GM10266 (cell line): ENCODE measurements around the gene MAMSTR.

Source experiments
- DNase-seq: peaks from one replicate; pipeline ENCODE4 v3.0.0; 2012; ENCODE audit errors: extremely low spot score
- TF ChIP-seq, protein P1 (sequence below): IDR thresholded peaks from 2 replicates; pipeline ENCODE4 v1.5.1; 2012; ENCODE audit warnings: mild to moderate bottlenecking, low read depth; ENCODE audit not compliant: control insufficient read depth, insufficient read depth; ENCODE audit errors: missing control alignments

Gene MAMSTR

DNA sequence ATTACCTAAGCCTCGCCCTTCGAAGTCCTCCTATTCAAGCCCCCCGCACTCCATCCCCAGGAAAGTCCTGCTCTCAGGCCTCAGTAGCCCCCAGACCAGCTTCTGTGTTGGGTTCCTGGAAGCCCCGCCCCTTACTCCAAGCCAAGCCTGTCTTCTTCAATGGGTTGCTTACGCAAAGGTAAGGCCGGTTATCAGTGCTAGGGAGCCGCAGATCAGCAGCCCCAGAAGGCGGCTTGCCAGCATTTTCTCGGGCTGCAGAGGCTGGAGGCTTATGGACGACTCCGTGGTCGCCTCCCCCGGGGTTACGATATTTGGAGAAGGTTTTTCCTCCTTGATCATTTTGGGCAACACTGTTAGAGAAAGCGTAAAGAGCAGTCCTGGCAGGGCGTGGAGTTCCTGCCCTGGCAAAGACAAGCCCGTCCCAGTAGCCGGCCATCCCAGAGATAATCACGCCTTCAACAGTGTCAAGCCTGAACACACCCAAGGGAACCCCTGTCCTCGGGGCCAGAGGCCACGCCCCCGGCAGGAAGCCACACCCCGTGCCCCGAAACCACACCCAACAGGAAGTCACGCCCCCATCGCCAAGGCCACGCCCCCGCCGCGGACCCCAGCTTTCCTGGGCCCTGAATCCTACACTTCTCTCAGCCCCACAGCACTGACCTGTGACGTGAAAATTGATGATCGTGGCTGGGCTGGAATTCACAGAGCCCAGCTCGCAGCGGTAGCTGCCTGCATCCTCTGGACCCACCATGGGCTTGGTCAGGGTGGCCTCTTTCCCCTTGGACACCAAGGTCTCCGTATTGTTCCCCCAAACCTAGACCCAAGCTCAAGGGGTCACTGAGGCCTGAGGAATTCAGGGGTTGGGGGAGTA is 21.8 kb upstream of the MAMSTR start:
- DNase-seq: no peak
- TF ChIP-seq, protein P1, sequence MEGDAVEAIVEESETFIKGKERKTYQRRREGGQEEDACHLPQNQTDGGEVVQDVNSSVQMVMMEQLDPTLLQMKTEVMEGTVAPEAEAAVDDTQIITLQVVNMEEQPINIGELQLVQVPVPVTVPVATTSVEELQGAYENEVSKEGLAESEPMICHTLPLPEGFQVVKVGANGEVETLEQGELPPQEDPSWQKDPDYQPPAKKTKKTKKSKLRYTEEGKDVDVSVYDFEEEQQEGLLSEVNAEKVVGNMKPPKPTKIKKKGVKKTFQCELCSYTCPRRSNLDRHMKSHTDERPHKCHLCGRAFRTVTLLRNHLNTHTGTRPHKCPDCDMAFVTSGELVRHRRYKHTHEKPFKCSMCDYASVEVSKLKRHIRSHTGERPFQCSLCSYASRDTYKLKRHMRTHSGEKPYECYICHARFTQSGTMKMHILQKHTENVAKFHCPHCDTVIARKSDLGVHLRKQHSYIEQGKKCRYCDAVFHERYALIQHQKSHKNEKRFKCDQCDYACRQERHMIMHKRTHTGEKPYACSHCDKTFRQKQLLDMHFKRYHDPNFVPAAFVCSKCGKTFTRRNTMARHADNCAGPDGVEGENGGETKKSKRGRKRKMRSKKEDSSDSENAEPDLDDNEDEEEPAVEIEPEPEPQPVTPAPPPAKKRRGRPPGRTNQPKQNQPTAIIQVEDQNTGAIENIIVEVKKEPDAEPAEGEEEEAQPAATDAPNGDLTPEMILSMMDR: no peak

DNA sequence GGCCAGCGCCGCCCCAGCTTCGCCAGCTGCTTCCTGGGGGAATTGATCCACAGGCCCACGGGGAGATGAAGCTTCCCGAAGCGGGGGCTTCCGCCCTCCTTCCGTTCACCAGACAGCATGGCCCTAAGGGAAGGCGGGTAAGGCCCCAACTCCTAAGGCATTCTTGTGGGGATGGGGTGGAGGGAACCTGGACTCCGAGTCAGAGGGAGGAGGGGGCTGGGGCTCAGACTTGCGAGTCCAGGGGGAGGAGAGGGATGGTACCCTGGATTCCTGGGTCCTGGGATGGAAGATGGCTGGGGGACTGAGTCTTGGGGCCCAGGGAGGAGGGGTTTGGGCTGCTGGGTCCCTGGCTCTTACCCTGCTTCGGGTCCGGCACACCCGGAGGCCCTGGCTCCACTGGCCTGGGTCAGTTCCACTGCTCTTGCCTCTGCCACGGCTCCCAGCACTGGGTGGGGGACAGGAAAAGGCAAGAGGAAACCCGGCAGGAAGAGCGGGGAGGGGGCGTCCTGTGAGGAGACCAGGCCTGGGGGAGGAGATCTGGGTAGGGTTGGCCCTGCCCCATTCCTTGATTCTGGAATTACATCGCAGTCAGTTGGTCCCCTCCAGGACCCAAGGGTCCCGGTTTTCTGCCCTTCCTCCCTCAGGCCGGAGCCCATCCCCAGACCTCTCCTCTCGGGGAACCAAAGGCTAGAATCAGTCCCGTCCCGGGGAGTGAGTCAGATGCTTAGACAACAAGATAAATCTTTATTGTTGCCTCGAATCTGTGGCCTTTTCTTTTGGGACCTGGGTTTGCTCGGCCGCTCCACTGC is 20.8 kb upstream of the MAMSTR start, which contains the start of gene RASIP1:
TSS of gene RASIP1 (minus strand) at position 447 of the 809 bp plus-strand sequence. CDS start at position 119, 328 bp downstream.
- TF ChIP-seq, protein P1: no peak
- DNase-seq: no peak

DNA sequence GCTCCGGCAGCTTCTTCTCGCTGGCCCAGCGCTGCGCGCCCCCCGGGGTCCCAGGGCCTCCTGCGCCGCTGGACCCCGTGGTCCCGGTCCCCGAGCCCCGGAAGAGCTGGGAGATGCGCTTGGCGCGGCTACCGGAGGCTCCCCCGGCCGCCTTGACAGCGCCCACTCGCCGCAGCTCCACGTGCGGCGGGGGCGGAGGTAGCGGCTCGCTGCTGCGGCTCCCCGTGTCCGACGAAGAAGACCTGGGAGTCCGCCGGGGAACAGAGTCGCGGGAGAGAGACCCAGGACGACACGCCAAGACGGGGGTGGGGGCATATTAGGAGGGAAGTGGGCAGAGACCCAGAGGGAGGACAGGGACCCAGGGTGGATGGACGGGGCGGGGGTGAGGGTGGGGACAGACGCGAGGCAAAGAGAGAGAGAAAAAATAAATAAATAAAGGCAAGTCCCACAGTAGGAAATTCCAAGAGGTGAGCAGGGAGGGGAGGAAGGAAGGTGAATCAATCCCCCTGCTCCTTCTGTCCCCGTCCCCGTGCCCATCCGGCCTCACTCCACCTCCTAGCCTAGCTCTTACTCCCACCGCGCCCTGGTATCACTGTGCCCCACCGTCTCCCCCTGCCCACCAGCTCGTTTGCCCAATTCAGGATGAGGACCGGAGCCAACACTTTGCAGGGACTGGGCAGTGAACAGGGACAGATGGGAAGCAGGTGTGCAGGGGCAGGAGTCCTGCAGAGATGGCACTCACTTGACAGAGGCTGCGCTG is 20.1 kb upstream of the MAMSTR start:
- TF ChIP-seq, protein P1: no peak
- no peak for DNase-seq

DNA sequence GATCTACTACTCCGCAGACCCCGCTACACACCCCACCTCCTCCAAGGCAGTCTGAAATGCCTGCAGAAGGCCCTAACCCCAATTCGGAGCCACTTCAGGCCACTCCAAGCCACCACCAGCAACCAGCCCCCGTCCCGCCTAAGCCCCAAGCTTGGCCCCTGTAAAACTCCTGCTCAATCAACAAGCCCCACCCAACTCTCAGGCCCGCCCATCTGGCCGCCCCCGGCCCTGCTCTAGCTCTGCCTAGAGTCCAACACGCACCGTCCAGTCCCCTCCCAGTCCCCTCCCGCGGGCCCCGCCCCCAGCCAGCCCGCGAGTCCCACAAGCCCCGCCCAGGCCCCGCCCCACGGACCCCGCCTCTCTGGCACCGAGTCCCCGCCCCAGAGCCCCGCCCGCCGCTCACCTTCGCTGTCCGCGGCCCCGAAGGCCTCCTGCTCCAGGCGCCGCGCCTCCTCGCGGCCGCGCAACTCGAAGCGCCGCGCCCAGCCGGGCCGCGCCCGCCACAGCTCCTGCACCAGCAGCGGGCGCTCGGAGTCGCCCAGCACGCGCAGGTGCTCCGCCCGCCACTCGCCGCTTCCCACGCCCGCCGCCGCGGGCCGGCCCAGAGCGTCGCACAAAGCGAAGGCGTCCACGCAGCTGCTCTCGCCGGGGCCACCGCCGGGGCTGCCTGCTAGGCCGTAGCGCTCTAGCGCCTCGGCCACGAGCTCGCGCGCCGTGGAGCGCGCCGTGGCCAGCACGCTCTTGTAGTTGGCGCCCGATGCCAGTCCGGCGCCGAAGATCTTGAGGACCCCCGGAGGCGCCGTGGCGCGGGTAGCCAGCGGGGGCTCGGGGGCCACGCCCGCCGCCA is 19.3 kb upstream of the MAMSTR start:
- TF ChIP-seq, protein P1: peak; percentile 62
- DNase-seq: peak; percentile 100

DNA sequence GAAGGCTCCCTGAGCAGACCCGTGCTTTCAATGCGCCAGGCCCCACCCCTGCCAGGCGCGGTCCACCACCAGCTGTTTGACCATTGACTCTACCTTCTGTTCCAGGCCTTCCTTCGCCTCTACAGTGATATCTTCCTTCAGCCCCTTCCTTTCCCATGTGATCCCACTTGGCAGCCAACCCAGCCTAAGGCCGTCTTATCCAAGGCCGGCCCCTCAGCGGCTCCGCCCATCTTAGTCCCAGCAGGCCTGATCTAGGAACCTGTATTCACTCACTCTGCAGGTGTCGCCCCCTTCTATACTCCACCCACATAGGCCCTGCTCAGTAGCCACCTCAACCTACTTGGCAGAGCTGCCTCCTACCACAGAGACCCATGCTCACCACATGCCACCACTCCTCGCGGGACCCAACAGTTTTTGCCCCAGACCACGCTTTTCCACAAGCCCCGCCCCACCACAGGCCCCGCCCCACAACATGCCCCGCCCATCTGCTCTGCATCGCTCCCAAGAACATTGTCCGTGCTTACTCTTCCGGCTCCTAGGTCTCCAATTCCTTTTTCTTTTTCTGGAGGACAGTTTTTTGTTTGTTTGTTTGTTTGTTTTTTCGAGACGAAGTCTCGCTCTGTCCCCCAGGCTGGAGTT is 18.0 kb upstream of the MAMSTR start:
- TF ChIP-seq, protein P1: no peak
- DNase-seq: no peak
